HG03521 (cell line): ENCODE results near the gene CXCR3.
"Not testable (repeated sequence)": the region's sequence is repeated elsewhere in the genome, so short reads cannot be mapped to it uniquely, and the experiment has no call there.

Source experiments
- ATAC-seq: cut with Tn5 transposase; IDR thresholded peaks from one replicate; pipeline ENCODE4 v1.9.1; 2021; ENCODE audit warnings: mild to moderate bottlenecking, moderate library complexity; ENCODE audit not compliant: unreplicated experiment

The CXCR3 gene

GRCh38 chrX:71612256-71612655, 6.1 kb downstream of the CXCR3 start:
- ATAC-seq: no peak

- ATAC-seq: not testable (repeated sequence)
Measured at GRCh38 chrX:71611736-71612135, 6.6 kb downstream of the CXCR3 start.

- ATAC-seq: no peak
Measured at GRCh38 chrX:71609095-71609750, 9.1 kb downstream of the CXCR3 start.

DNA sequence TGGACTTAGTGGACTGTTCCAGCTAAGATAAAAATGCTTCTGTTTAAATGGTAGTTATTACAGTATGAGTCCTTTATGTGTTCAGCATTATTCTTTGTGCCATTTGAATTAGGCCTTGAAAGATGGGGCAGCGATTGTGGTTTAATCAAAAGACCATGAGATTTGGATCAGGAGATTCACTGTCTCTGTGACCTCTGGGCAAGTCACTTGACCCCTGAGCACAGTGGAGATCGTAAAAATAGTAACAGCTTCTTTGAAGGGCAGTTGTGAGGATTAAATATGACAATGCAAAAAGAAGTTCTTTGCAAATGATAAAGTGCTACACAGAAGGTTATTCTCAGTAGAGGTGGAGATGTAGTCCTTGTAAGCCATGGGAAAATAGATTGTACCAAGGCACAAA, 10.8 kb downstream of the CXCR3 start:
- ATAC-seq: no peak

DNA sequence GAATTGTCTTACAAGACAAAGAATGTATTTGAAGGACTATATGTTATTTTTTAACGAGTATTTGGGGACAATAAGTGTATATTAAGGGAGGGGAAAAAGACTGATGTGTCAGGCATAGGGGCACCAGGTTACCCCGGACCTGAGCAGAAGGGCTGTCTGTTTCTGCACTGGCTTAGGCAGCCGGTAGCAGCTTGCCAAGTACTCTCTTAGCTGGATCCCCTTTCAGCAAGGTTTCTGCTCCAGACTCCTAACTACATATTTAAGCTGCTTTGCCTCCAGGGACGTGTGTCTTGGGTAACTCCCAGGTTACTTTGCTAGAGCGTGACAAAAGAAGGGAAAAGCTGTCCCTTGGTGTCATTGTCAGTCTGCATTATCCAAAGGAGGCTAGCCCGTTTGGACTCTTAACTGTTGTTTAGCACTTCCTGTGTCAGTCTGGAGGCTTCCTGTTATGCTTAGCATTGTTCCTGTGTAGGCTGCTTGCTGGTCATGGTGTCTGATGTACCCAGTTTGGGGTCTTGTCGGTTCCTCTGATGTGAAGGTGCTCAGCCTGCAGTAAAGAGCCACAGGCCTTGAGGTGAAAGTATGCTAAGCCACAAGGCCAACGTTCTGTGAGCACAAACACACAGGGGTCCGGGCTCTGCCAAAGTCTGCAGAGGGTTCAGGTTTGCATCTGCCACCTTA, 11.6 kb downstream of the CXCR3 start:
- ATAC-seq: no peak

DNA sequence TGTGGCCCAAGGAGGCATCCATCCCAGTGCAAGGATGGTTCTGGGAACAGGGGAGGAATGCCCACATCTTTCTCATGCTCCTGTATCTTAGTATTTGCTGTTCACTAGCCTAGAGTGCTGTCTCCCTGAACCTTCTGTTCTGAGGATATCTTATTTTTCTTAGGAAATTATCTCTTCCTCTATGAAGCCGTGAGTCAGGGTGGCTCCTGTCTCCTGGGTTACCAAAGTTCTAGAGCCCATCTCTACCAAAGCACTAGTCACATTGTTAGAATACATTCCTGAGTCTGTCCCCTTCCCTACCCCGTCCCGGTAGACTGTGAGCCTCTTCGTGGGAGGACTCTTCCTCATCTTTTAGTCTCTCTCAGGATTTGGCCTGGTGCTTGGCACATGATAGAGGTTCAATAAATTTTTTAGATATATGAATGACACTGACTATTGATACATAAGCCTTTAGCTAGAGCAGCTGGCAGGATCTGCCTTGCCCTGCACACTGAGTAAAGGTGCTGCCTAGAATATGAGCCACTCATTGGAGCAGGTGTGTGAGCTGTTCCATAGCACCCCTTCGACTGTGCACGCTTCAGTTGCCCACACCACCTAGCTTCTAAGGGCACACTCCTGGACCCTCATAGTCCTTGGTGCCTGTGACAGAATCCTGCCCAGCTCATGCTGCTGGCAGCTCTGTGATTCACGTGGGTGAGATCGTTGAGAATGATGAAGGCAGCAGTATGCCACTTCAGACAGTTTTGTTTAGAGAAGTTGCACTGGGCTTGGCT, 13.3 kb downstream of the CXCR3 start:
- no peak for ATAC-seq

GRCh38 chrX:71604141-71604540, 14.2 kb downstream of the CXCR3 start:
- no peak for ATAC-seq

- ATAC-seq: no peak
Measured at GRCh38 chrX:71603618-71604017, 14.7 kb downstream of the CXCR3 start.

DNA sequence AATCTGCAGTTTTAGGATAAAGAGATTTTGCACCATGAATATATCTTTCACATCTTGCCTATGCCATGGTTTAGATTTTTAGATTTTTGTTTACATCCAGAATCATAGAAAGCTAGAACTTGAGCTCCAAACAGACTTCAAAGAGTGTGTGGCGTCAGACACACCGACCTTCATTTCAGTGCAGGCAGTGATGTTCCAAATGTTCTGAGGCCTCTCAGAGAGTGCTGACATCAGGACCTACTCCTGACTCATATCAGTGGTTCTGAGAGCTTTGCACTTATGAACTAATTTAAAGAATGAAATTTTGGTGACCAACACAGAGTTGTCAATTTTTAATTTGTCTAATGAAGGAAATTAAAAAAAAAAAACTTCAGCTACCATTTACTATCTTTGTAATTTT, 18.3 kb downstream of the CXCR3 start:
- ATAC-seq: no peak

DNA sequence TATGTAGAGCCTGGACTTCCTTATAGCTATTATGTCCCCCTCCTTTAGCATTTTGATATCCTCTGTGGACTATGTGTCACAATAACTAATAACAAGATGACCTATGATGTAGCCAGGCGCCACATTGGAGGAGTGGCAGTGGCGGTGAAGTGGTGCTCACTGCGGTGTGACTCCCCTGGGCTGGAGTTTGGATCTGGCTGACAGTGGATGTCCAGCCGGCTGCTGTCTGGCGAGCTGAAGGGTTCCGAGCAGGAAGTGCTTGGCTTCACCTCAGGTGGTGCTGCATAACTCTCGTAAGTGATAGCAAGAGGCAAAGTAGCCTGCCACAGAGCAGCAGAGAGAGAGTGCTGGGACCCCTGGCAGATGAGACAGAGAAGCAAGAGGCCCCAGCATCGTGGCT, 25.1 kb downstream of the CXCR3 start:
- ATAC-seq: not testable (repeated sequence)

DNA sequence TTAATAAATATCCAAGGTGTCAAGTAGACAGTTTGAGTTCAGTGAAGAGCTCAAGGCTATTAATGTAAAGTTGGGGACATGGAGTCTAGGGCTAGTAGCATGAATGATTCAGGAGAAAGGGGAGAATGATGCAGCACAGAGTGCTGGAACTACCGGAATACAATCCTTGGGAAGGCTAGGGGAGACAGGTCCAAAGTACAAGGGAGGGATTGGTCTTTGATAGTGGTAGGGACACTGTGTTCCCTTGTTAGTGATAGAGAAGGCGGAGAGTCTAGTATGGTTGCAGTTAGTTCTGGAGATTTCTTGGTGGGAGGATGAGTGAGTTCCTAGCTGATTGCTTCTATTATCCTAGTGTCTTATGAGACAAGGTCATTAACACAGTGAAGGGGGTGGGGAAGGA, 31.4 kb downstream of the CXCR3 start:
- no peak for ATAC-seq

DNA sequence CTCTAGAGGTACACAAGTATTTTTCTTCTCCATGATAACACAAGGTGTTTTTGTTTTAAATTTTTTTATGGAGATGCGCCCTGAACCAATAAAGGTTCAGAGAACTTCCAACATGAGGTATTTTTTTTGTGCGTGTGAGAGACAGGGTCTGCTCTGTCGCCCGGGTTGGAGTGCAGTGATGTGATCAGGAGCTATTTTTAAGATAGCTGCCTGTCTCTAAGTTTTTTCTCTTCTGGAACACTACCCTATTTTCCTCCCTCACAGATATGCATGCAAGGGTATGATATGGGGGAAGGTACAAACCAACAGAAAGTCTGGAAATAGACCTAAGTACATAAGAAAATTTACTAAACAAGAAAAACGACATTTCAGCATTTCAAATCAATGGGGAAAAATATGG, 37.1 kb downstream of the CXCR3 start:
- no peak for ATAC-seq

DNA sequence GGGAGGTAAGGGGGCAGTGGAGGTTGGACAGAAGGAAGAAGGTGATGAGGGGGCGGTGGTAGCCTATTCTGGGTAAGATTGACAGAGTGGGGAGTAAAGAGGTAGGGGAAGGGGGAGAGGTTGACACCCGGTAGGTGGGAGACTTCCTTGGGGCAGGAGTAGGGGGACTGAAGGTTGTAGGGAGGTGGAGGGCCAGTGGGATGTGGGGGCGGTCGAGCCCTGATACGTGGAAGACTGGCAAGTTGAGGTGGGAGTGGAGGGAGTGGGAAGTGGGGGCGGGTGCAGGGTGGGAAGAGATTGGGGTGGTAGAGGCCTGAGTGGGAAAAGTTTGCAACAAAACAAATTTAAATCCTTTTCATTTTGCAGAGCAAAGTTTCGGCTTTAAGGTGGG, 38.3 kb downstream of the CXCR3 start:
- ATAC-seq: no peak

GRCh38 chrX:71579136-71579989, 38.9 kb downstream of the CXCR3 start:
- no peak for ATAC-seq

DNA sequence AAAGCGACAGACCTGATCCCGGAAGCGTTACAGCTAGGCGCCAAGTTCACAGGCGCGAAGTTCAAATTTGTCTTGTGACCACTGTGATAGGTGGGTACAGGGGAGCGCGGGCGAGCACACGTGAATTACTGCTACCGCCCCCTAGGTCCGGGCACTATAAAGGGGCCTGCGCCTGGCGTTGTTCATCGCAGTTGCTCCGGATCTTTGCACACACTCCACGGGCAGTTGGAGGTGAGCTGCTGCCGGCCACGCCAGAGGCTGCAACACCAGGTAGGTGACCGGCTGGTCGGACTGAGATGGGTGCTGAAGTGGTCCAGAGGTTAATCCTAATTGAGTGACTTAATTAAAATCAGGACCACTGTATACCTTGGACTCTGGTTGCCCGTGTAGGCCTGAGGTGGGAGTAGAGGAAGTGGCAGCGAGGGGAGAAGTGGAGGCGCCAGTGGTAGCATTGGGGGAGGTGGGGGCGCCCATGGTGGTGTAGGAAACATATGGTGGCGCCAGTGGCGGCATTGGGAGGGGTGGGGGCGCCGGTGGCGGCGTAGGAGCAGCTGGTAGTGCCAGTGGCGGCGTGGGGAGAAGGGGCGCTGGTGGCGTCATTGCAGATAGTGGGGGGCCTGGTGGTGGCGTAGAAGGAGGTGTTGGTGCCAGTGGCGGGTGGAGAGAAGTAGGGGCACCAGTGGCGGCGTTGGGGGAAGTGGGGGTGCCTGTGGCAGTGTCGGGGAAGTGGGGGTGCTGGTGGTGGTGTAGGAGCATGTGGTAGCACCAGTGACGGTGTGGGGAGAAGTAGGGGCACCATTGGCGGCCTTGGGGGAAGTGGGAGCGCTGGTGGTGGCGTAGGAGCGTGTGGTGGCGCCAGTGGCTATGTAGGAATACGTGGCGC, 39.8 kb downstream of the CXCR3 start, which contains the start of gene GCNA:
GCNA (plus strand) TSS at position 185 of the 883 bp plus-strand sequence. CDS start 2,385 bp downstream, outside the sequence.
- ATAC-seq: no peak

- no peak for ATAC-seq
Measured at GRCh38 chrX:71577682-71578081, 40.6 kb downstream of the CXCR3 start.

GRCh38 chrX:71573590-71573989, 44.7 kb downstream of the CXCR3 start:
- no peak for ATAC-seq

DNA sequence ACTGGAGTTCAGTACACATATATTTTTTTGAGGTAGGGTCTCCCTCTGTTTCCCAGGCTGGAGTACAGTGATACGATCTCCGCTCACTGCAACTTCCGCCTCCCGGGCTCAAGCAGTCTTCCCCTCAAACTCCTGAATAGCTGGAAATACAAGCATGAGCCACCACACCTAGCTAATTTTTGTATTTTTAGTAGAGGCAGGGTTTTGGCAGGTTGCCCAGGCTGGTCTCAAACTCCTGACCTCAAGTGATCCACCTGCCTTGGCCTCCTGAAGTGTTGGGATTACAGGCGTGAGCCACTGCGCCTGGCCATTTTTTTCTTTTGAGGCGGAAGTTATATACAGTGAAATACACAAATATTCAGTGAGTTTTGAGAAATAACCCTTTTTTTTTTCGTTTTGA, 46.9 kb downstream of the CXCR3 start:
- ATAC-seq: not testable (repeated sequence)
